K562 (cell line): ENCODE measurements around the gene CD34. TPM values are rescaled to one million over a fixed set of nuclear protein-coding genes. Genes with fewer than 3 reads are reported as not detected.

Source experiments
- ATAC-seq: fragments of 200-7000 bp; cut with Tn5 transposase; 3 replicates; pipeline ENCODE4 v1.9.1; 2020; ENCODE audit warnings: moderate library complexity
- BruUV-seq: library from RNA; stranded (reverse); fragments of 400-500 nt; replicated peaks from 2 replicates; lab custom pipeline; 2021; lab: Mats Ljungman, UMichigan
- CTCF ChIA-PET: fragments of 300-600 bp; formaldehyde crosslinking; extraction: SDS; loops from one replicate; lab custom pipeline; 2021; ENCODE audit warnings: low intra/inter-chr PET ratio; lab: Yijun Ruan, JAX
- POLR2A ChIA-PET: fragments of 300-600, 350-650 bp; sonication (Branson Sonifier 250); formaldehyde crosslinking; extraction: SDS; loops from one replicate; lab custom pipeline; 2021; ENCODE audit warnings: antibody characterized with exemption, inconsistent platforms; lab: Yijun Ruan, JAX
- DNase-seq, 4 experiments: peaks; one replicate each; pipeline versions ENCODE4 v3.0.0 to v3.0.0-alpha.2; 2011 to 2018; ENCODE audit warnings: low spot score in 3 of 4, mixed read lengths in 3 of 4; ENCODE audit errors: extremely low read depth in 1 of 4
- FAIRE-seq: peaks from 2 replicates; lab custom pipeline; 2011; peaks lifted over from hg19 to GRCh38; lab: Jason Lieb, UNC
- H2AFZ ChIP-seq: 2 replicates; pipeline ENCODE4 v1.6.0; 2011; ENCODE audit warnings: low read depth, low read length, control low read depth, inconsistent platforms
- H3K27ac ChIP-seq: fragments of 200-600 bp; 3 replicates; pipeline ENCODE4 v1.8.0; 2011; ENCODE audit warnings: low read depth, mild to moderate bottlenecking, control low read depth, inconsistent platforms, low read length, moderate library complexity, mixed read lengths; ENCODE audit errors: extremely low read depth
- H3K27me3 ChIP-seq, 2 experiments: fragments of 300-600 bp in 1 of 2; 2 replicates in 1 of 2; 3 replicates in 1 of 2; pipeline versions ENCODE4 v1.6.0 to v1.8.0; 2011; ENCODE audit warnings: inconsistent platforms in 2 of 2, low read length in 2 of 2, mild to moderate bottlenecking in 1 of 2, mixed read lengths in 1 of 2, moderate library complexity in 1 of 2; ENCODE audit not compliant: control insufficient read depth in 2 of 2, insufficient read depth in 2 of 2
- H3K36me3 ChIP-seq: fragments of 300-600 bp; 3 replicates; pipeline ENCODE4 v1.8.0; 2011; ENCODE audit warnings: mild to moderate bottlenecking, low read length, inconsistent platforms; ENCODE audit not compliant: control insufficient read depth, insufficient read depth
- H3K4me1 ChIP-seq, 2 experiments: fragments of 200-600 bp in 1 of 2; replicated peaks in 1 of 2; 2 replicates in 1 of 2; 3 replicates in 1 of 2; pipeline versions ENCODE4 v1.5.1 to v1.8.0; 2011; ENCODE audit warnings: inconsistent platforms in 2 of 2, low read length in 2 of 2, mild to moderate bottlenecking in 1 of 2, mixed read lengths in 1 of 2, moderate library complexity in 1 of 2; ENCODE audit not compliant: control insufficient read depth in 2 of 2, insufficient read depth in 2 of 2
- H3K4me2 ChIP-seq: 2 replicates; pipeline ENCODE4 v1.6.1; 2011; ENCODE audit warnings: low read length, control low read depth, inconsistent platforms, mixed read lengths; ENCODE audit not compliant: insufficient read depth
- H3K4me3 ChIP-seq: fragments of 200-600 bp; sonication (generic), shearing (Covaris generic); 2 replicates; pipeline ENCODE4 v1.5.1; 2016; ENCODE audit warnings: control low read depth, inconsistent platforms
- H3K79me2 ChIP-seq: fragments of 200-600 bp; 3 replicates; pipeline ENCODE4 v1.8.0; 2011; ENCODE audit warnings: low read length, inconsistent platforms; ENCODE audit not compliant: control insufficient read depth, insufficient read depth
- H3K9ac ChIP-seq, 2 experiments: 2 replicates each; pipeline versions ENCODE4 v1.6.0 to v1.6.1; 2011; ENCODE audit warnings: low read depth in 2 of 2, low read length in 2 of 2, control low read depth in 1 of 2, inconsistent platforms in 1 of 2, mild to moderate bottlenecking in 1 of 2, mixed read lengths in 1 of 2; ENCODE audit not compliant: insufficient read depth in 1 of 2
- H3K9me1 ChIP-seq: one replicate; pipeline ENCODE4 v1.6.0; 2011; ENCODE audit warnings: inconsistent platforms, mild to moderate bottlenecking, low read length, moderate library complexity; ENCODE audit not compliant: control insufficient read depth, insufficient read depth
- H3K9me3 ChIP-seq: replicated peaks from 2 replicates; pipeline ENCODE4 v1.5.1; 2011; ENCODE audit warnings: low read depth, low read length, inconsistent platforms; ENCODE audit not compliant: control insufficient read depth, insufficient read depth
- H4K20me1 ChIP-seq: replicated peaks from 2 replicates; pipeline ENCODE4 v1.6.1; 2011; ENCODE audit warnings: low read length, inconsistent platforms, mixed read lengths; ENCODE audit not compliant: control insufficient read depth, insufficient read depth
- ATF1 ChIP-seq, 2 experiments: fragments of 450-650 bp in 1 of 2; IDR thresholded peaks; 2 replicates each; pipeline ENCODE4 v1.6.1; 2016; ENCODE audit warnings: missing compliant biosample characterization in 1 of 2, missing genetic modification characterization in 1 of 2
- BACH1 ChIP-seq: fragments of 200-800 bp; sonication (Bioruptor generic); IDR thresholded peaks from 2 replicates; pipeline ENCODE4 v1.6.1; 2016; ENCODE audit warnings: missing genetic modification characterization, missing compliant biosample characterization
- ELF4 ChIP-seq: fragments of 450-650 bp; formaldehyde crosslinking; IDR thresholded peaks from 2 replicates; pipeline ENCODE4 v1.4.0; 2022; ENCODE audit warnings: missing genetic modification characterization
- ESRRB ChIP-seq: fragments of 250-450 bp; sonication (Bioruptor Pico); IDR thresholded peaks from 2 replicates; pipeline ENCODE4 v1.5.0; 2020; ENCODE audit warnings: mild to moderate bottlenecking, moderate library complexity, borderline replicate concordance
- HCFC1 ChIP-seq: IDR thresholded peaks from 2 replicates; pipeline ENCODE4 v1.6.1; 2012; ENCODE audit warnings: low read depth, low read length, improper control_type of control experiment
- HNRNPL ChIP-seq: fragments of 200-400 bp; formaldehyde crosslinking; IDR thresholded peaks from 2 replicates; pipeline ENCODE4 v1.6.1; 2017; ENCODE audit warnings: low read depth, mild to moderate bottlenecking, low read length
- NFIX ChIP-seq: fragments of 250-450 bp; sonication (Bioruptor Pico); IDR thresholded peaks from 2 replicates; pipeline ENCODE4 v1.4.0; 2020; ENCODE audit warnings: low read depth, mild to moderate bottlenecking, moderate library complexity
- ZNF318 ChIP-seq, 2 experiments: fragments of 450-650 bp; IDR thresholded peaks; 2 replicates each; pipeline ENCODE4 v1.6.1; 2016; ENCODE audit warnings: mild to moderate bottlenecking in 2 of 2, borderline replicate concordance in 1 of 2, low read depth in 1 of 2, moderate library complexity in 1 of 2
- ZNF518B ChIP-seq: fragments of 250-450 bp; sonication (Bioruptor Pico); IDR thresholded peaks from 2 replicates; pipeline ENCODE4 v1.5.0; 2021; ENCODE audit warnings: mild to moderate bottlenecking, moderate library complexity
- WGBS: fragments of 100-300 bp; shearing (Covaris generic); methylation state at CpG from one replicate; pipeline ENCODE4 v1.1.6; 2016; ENCODE audit warnings: low coverage, mixed read lengths; ENCODE audit not compliant: insufficient coverage; ENCODE audit errors: missing lambda C conversion rate; 5-methylcytosine and 5-hydroxymethylcytosine counted together
- in situ Hi-C: fragments of 300-500 bp; cut with MboI; formaldehyde crosslinking; loops from 4 replicates; pipeline ENCODE4 v1.15.0; 2018; ENCODE audit warnings: inconsistent platforms, mixed read lengths
- intact Hi-C: fragments of 100-400 bp; cut with micrococcal nuclease; formaldehyde crosslinking; loops from 2 replicates; pipeline ENCODE4 v1.14.2; 2022
- polyA plus RNA-seq, 8 experiments: library from polyadenylated mRNA; depleted of rRNA in 4 of 8; stranded (reverse) in 5 of 8; unstranded in 3 of 8; fragments of >200 nt; fragmentation: Nextera tagmentation in 2 of 8; fragmentation: Illumina TruSeq in 1 of 8; extraction: Ambion mirVana in 2 of 8; extraction: Trizol in 1 of 8; gene quantifications; 2 replicates each; pipeline versions ENCODE4 v1.2.1 to v1.2.3, GENCODE V29; 2011 to 2014; ENCODE audit warnings: inconsistent platforms in 1 of 8, missing spikeins in 1 of 8
- total RNA-seq, 7 experiments: library from RNA; depleted of rRNA in 6 of 7; stranded (reverse); fragments of >200 nt in 6 of 7; fragmentation: Illumina TruSeq in 2 of 7; extraction: Trizol in 2 of 7; gene quantifications; 2 replicates each; pipeline versions ENCODE4 v1.2.1 to v1.2.3, GENCODE V29; 2011 to 2021; ENCODE audit warnings: low replicate concordance in 1 of 7

Gene CD34
- total and polyA plus RNA-seq, 9 of the 15 experiments (the other 6 are each of a cell fraction or from before 2014, with no cell fraction given) = not detected

GRCh38 chr1:207890136-207890738 is 20.7 kb downstream of the CD34 start:
- no peaks in the 10 kb centered on the region for H3K9me3 ChIP-seq
- CTCF ChIA-PET = no interaction called here
- FAIRE-seq (no peak), ATAC-seq (no peak), DNase-seq (no peak)
- POLR2A ChIA-PET = no interaction called here
- no peaks in the 10 kb centered on the region for H3K36me3 ChIP-seq
- no TSS peak for BruUV-seq
- no peaks in the 10 kb centered on the region for H3K9me1 ChIP-seq
- H2AFZ ChIP-seq = peak overlapping the region; percentile 73
- no peak overlapping the region for H3K4me2 ChIP-seq
- intact Hi-C loops = no loop called here
- in situ Hi-C loops = no loop called here
- H3K9ac ChIP-seq = no peak overlapping the region
- peaks cover 19 to 29% of the 10 kb centered on the region in 2 experiments; a peak in 4 of 5 replicates for H3K4me1 ChIP-seq
- H3K4me3 ChIP-seq = no peak overlapping the region
- no peak overlapping the region for H3K27ac ChIP-seq
- no peaks in the 10 kb centered on the region for H3K79me2 ChIP-seq
- no peaks in the 10 kb centered on the region for H3K27me3 ChIP-seq
- 28% methylated on average over 4 of the region's 4 CpGs for WGBS
- H4K20me1 ChIP-seq = no peaks in the 10 kb centered on the region
- no peak for TF ChIP-seq ELF4 (CRISPR knock-in tag)
- no peak for TF ChIP-seq HNRNPL
- TF ChIP-seq NFIX = no peak
- no peak for TF ChIP-seq HCFC1
- no peak for TF ChIP-seq ATF1 (CRISPR knock-in tag; IDR thresholded peaks at IDR 0.05)
- TF ChIP-seq ATF1 (tag; IDR thresholded peaks at IDR 0.05) = no peak
- TF ChIP-seq ZNF318 (IDR thresholded peaks at IDR 0.05; ENCODE audit: borderline replicate concordance in 1 of 2, low read depth in 1 of 2) = no peak
- no peak for TF ChIP-seq ZNF518B (CRISPR knock-in tag)
- TF ChIP-seq ESRRB = no peak
- TF ChIP-seq BACH1 (tag) = no peak
